ENCODE data around the gene NXNL2.

Gene NXNL2

DNA sequence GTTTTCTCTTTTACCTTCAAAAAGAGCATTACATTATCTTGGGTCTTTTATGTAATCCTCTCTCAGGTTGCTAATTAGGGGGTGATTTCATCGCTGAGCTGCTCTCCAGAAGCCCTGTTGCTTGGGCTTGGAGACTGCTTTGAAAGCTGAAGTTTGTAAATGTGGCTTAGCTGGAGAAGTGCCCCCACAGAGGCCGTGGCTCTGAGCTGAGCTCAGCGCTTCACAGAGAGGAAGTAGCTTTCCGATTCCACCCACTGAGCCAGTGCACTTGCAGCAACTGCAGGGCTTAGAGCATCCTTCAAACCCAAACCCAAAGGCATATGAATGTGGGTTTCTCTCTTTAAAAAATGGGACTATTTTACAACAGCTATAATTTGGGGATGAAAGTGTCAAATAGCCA is 13.7 kb upstream of the NXNL2 start:
- TF ChIP-seq, protein P1, sequence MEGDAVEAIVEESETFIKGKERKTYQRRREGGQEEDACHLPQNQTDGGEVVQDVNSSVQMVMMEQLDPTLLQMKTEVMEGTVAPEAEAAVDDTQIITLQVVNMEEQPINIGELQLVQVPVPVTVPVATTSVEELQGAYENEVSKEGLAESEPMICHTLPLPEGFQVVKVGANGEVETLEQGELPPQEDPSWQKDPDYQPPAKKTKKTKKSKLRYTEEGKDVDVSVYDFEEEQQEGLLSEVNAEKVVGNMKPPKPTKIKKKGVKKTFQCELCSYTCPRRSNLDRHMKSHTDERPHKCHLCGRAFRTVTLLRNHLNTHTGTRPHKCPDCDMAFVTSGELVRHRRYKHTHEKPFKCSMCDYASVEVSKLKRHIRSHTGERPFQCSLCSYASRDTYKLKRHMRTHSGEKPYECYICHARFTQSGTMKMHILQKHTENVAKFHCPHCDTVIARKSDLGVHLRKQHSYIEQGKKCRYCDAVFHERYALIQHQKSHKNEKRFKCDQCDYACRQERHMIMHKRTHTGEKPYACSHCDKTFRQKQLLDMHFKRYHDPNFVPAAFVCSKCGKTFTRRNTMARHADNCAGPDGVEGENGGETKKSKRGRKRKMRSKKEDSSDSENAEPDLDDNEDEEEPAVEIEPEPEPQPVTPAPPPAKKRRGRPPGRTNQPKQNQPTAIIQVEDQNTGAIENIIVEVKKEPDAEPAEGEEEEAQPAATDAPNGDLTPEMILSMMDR (IDR thresholded peaks at IDR 0.05; ENCODE audit: low read depth, low read length, missing control alignments): no peak
- H3K4me3 ChIP-seq (replicated peaks; ENCODE audit: low read depth, low read length): no peak overlapping the region
- no peak for DNase-seq (ENCODE audit: extremely low read depth, low read depth)

DNA sequence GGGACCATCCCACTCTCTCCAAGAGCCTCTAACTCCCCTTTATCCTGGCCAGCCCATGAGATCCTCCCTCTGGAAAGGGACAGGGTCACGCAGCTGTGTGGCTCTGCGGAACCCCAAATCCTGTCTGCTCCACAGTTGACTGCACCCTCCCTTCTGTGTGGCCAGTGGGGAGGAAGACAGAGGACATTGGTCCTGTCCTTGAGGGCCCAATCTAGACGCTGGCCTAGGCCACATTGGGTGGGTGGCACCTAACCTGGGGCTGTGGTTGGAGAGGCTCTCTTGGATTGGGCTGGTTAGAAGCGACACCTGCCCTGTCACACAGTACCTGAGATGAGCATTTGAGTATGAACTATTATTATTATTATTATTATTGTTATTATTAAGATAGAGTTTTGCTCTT is 12.6 kb upstream of the NXNL2 start:
- TF ChIP-seq, protein P1 (IDR thresholded peaks at IDR 0.05; ENCODE audit: low read depth, low read length, missing control alignments): no peak
- no peak for DNase-seq (ENCODE audit: extremely low read depth, low read depth)
- H3K4me3 ChIP-seq (replicated peaks; ENCODE audit: low read depth, low read length): no peak overlapping the region

DNA sequence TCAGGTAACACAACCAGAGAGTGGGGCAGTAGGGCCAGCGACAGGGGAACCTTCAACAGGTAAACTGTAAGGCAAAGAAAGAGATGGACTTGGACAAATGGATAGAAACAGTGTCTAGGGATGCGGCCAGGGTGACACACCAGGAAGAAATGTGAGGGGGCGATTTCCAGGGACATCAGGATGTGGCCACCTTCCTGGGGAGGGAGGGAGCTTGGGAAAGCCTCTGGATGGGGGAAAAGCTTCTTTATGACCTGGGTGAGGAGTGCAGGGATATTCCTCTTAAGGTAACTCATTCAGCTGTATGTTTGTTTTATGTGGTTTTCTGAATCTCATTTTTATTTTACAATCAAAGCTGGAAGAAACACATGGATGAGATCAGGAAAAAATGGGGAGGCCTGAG is 11.9 kb upstream of the NXNL2 start:
- DNase-seq (ENCODE audit: extremely low read depth, low read depth): peak; percentile 54

DNA sequence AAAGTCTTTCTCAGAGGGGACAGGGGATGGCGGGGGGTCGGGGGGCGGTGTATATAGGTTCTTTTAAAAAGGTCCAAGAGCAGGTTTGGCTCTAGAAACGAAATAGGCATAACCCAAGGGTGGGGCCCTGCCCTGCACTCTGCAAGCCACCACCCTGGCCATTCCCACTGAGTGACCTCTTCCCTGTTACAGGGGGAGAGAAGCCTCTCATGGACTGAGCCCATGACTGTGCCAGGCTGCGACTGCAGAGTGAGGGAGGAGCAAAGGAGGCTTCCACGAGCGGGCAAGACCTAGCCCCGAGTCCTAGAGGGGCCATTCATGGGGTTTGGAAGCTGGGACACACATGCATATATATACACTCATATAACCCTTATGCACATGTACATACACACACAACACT is 10.1 kb upstream of the NXNL2 start:
- TF ChIP-seq, protein P1 (IDR thresholded peaks at IDR 0.05; ENCODE audit: low read depth, low read length, missing control alignments): no peak
- no peak for DNase-seq (ENCODE audit: extremely low read depth, low read depth)
- H3K4me3 ChIP-seq (replicated peaks; ENCODE audit: low read depth, low read length): no peak overlapping the region

More for the DNA sequence above, 11.9 kb upstream of the NXNL2 start:
- TF ChIP-seq, protein P1 (IDR thresholded peaks at IDR 0.05; ENCODE audit: low read depth, low read length, missing control alignments): no peak
- no peak overlapping the region for H3K4me3 ChIP-seq (replicated peaks; ENCODE audit: low read depth, low read length)

DNA sequence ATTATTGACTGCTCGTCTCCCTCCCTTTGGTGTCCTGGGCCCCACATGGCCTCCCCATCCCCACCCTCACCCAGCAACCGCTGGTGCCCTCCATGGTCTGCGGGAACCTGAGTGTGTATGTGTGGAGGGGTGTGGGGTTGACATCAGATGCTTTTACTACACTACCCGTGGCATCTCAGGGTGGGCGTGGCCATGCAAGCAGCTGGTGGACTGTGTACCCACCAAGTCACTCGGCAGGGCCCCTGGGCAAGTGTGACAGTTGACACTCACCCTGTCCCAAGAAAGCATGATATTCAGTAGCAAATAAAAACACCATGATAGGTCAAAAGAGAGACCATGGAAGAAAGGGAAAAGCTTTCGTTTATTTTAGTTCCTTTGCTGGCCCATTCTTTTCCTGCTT is 7.4 kb upstream of the NXNL2 start:
- no peak overlapping the region for H3K4me3 ChIP-seq (replicated peaks; ENCODE audit: low read depth, low read length)
- DNase-seq (ENCODE audit: extremely low read depth, low read depth): no peak
- TF ChIP-seq, protein P1 (IDR thresholded peaks at IDR 0.05; ENCODE audit: low read depth, low read length, missing control alignments): no peak

DNA sequence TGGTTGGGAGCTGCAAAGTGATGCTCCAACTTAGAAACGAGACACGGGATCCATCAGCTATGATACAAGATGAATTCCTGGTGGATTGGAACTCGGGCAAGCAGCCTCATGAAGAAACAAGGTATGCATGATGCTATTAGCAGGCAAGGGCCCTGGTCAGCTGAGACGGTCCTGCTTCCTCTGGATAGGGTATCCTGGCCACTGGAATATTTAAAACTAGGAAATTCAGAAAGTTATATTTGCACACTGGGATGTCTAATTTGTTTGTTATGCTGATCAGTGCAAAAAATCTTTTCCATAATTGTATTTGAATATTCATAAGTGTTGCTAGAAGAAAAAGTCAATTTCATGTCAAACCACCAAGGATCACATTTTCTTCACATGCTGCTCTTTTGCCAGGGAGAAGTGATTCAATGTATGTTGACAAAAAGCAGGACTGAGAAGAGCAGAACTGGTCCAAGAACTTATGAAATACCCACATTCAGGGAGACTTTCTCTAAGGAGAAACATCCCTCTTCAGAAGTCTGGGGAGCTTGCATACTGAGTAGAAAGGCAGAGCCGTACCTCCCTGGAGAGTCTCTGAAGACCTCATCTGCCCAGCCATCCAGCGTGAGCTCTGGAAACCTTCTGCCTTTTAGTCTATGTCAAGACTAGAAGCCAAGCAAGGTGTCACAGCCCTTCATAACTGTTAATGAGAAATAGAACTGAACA is 6.7 kb upstream of the NXNL2 start:
- H3K4me3 ChIP-seq (replicated peaks; ENCODE audit: low read depth, low read length): no peak overlapping the region
- DNase-seq (ENCODE audit: extremely low read depth, low read depth): no peak
- TF ChIP-seq, protein P1 (IDR thresholded peaks at IDR 0.05; ENCODE audit: low read depth, low read length, missing control alignments): no peak

DNA sequence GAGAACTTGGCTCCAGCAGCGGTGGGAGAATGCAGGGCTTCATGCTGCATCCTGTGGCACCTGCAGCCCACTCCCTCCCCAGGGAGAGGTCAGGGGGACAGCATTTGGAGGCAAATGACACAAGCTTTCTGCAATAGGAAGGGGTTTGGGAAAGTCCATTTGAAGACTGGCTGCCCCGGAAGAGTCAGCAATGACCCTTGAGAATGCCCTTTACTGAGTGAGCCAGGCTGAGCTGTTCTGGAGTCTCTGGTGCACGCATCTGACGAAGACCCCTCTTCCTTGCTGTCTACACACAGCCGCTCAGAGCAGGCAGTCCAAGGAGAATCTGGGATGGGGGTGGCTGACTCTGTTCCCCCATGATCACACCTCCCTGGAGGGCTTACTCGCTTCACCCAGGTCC is 5.5 kb upstream of the NXNL2 start:
- H3K4me3 ChIP-seq (replicated peaks; ENCODE audit: low read depth, low read length): no peak overlapping the region
- no peak for DNase-seq (ENCODE audit: extremely low read depth, low read depth)
- TF ChIP-seq, protein P1 (IDR thresholded peaks at IDR 0.05; ENCODE audit: low read depth, low read length, missing control alignments): no peak
